C4-2B (cell line): ENCODE measurements around the gene TENM4.

Experiments used
- H3K27ac ChIP-seq: fragments of 450-650 bp; 2 replicates; pipeline ENCODE4 v1.5.1; 2017
- CTCF ChIP-seq: fragments of 450-650 bp; conservative IDR thresholded peaks from 2 replicates; pipeline ENCODE4 v1.5.1; 2017; ENCODE audit warnings: mild to moderate bottlenecking
- ZFX ChIP-seq: fragments of 450-650 bp; IDR thresholded peaks from 2 replicates; pipeline ENCODE4 v1.6.1; 2017

Gene TENM4

GRCh38 chr11:79285756-79286155 lies 155.1 kb downstream of the TENM4 start:
- no peak overlapping the region for H3K27ac ChIP-seq

GRCh38 chr11:79276736-79277325 lies 164.0 kb downstream of the TENM4 start:
- TF ChIP-seq CTCF, result no peak
- TF ChIP-seq ZFX, result no peak
- no peak overlapping the region for H3K27ac ChIP-seq

More at GRCh38 chr11:79285756-79286155, 155.1 kb downstream of the TENM4 start:
- TF ChIP-seq CTCF (no peak), ZFX (no peak)

- TF ChIP-seq ZFX (no peak), CTCF (no peak)
- no peak overlapping the region for H3K27ac ChIP-seq
These were observed 166.0 kb downstream of the TENM4 start for GRCh38 chr11:79274636-79275331.

GRCh38 chr11:79273781-79274180 lies 167.0 kb downstream of the TENM4 start:
- no peak overlapping the region for H3K27ac ChIP-seq
- TF ChIP-seq CTCF, result no peak
- TF ChIP-seq ZFX, result no peak

- no peak overlapping the region for H3K27ac ChIP-seq
- TF ChIP-seq ZFX, result no peak
- TF ChIP-seq CTCF, result no peak
These were observed 171.1 kb downstream of the TENM4 start for GRCh38 chr11:79269611-79270307.

- H3K27ac ChIP-seq, result no peak overlapping the region
- TF ChIP-seq CTCF (no peak), ZFX (no peak)
These were observed 174.4 kb downstream of the TENM4 start for GRCh38 chr11:79266396-79266795.

GRCh38 chr11:79265756-79266322 lies 175.0 kb downstream of the TENM4 start:
- TF ChIP-seq ZFX (no peak), CTCF (no peak)
- H3K27ac ChIP-seq, result no peak overlapping the region
